ENCODE results near the gene TCAP. TPM values are rescaled to one million over a fixed set of nuclear protein-coding genes. Genes with fewer than 3 reads are reported as not detected.

Gene TCAP
- total RNA-seq, 1 donor from 2014 or later, result 5,825 TPM

DNA sequence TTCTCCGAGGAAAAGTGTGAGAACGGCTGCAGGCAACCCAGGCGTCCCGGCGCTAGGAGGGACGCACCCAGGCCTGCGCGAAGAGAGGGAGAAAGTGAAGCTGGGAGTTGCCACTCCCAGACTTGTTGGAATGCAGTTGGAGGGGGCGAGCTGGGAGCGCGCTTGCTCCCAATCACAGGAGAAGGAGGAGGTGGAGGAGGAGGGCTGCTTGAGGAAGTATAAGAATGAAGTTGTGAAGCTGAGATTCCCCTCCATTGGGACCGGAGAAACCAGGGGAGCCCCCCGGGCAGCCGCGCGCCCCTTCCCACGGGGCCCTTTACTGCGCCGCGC lies 34.6 kb downstream of the TCAP start, which contains the start of gene ERBB2:
TSS of gene ERBB2 (plus strand) at position 247 of the 330 bp plus-strand sequence. CDS start 175 bp downstream, outside the sequence.
- intact Hi-C loops (cut with micrococcal nuclease), result no loop called here
- H3K36me3 ChIP-seq, result no peaks in the 10 kb centered on the region
- H3K27me3 ChIP-seq (ENCODE audit: low read depth), result no peaks in the 10 kb centered on the region
- H3K4me3 ChIP-seq, result peak within 1 kb of the TSS; percentile 97
- peak; percentile 68 for DNase-seq
- H3K4me1 ChIP-seq, result peaks cover 58% of the 10 kb centered on the region
- H3K9me3 ChIP-seq (replicated peaks), result no peaks in the 10 kb centered on the region
- peak within 1 kb of the TSS; percentile 90 for H3K27ac ChIP-seq (replicated peaks)
- TF ChIP-seq, protein P1, sequence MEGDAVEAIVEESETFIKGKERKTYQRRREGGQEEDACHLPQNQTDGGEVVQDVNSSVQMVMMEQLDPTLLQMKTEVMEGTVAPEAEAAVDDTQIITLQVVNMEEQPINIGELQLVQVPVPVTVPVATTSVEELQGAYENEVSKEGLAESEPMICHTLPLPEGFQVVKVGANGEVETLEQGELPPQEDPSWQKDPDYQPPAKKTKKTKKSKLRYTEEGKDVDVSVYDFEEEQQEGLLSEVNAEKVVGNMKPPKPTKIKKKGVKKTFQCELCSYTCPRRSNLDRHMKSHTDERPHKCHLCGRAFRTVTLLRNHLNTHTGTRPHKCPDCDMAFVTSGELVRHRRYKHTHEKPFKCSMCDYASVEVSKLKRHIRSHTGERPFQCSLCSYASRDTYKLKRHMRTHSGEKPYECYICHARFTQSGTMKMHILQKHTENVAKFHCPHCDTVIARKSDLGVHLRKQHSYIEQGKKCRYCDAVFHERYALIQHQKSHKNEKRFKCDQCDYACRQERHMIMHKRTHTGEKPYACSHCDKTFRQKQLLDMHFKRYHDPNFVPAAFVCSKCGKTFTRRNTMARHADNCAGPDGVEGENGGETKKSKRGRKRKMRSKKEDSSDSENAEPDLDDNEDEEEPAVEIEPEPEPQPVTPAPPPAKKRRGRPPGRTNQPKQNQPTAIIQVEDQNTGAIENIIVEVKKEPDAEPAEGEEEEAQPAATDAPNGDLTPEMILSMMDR (IDR thresholded peaks at IDR 0.05; ENCODE audit: borderline replicate concordance), result no peak

DNA sequence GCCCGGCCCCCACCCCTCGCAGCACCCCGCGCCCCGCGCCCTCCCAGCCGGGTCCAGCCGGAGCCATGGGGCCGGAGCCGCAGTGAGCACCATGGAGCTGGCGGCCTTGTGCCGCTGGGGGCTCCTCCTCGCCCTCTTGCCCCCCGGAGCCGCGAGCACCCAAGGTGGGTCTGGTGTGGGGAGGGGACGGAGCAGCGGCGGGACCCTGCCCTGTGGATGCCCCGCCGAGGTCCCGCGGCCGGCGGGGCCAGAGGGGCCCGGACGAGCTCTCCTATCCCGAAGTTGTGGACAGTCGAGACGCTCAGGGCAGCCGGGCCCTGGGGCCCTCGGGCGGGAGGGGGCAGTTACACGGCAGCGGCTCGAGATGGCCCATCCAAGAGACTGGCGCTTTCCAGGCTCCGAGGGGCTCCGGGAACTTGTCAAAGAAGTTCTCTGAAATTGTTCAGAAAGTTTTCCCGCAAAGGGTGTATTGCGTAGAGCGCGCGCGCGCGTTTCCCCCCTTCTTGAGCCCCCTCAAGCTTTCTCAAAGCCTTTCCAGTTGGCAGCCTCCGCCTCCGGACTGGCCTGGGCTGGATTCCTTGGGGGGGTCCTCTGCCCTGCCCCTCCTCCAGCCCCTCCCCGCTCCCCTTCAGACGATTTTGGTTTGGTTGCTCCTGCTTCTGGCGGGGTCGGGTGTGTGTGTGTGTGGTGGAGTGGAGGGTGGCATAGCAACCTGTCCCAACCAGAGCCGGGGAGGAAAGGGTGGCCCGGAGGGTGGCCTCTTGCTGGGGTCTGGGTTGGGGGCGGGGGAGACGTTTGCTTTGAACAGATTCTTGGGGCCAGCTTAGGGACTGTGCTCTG lies 35.2 kb downstream of the TCAP start:
- H3K36me3 ChIP-seq, result no peaks in the 10 kb centered on the region
- H3K9me3 ChIP-seq (replicated peaks), result no peaks in the 10 kb centered on the region
- intact Hi-C loops (cut with micrococcal nuclease), result no loop called here
- no peaks in the 10 kb centered on the region for H3K27me3 ChIP-seq (ENCODE audit: low read depth)
- no peak for DNase-seq
- H3K4me1 ChIP-seq, result peaks cover 64% of the 10 kb centered on the region
- TF ChIP-seq, protein P1 (IDR thresholded peaks at IDR 0.05; ENCODE audit: borderline replicate concordance), result no peak
- peak overlapping the region; percentile 97 for H3K4me3 ChIP-seq
- H3K27ac ChIP-seq (replicated peaks), result peak overlapping the region; percentile 90

DNA sequence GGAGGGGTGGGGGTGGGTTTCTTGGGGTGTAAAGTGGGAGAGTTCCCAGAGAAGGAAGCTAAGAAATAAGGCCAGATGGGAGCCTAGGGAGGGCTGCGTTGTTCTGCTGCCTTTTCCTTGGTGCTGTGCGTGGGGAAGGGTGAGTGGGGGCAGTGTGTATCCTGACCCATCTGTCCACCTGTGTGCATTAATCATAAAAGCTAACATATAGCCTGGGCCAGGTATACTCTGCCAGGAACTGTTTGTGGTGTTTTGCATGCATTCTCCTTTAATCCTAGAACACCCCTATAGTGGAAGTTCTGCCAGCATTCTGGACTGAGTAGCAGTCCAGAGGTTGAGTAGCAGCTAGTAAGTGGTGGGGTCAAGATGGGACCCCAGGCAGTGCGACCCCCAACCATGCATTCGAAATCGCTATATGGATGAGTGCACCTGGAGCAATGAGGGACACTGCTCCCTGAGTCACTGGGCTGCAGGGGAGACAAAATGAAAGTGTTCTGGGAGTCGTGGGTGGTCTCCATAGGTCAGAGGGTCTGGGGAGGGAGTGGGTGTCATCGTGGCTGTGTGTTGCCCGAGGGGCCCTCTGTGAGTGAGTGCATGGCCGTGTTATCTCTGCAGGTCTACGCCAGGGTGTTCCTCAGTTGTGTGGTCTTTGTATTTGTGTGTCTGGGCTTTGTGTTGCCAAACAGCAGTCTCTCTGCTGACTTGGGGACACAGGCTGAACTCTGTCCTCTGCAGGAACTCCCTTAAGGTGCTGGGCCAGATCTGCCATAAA lies 36.0 kb downstream of the TCAP start:
- Histone ChIP-seq H3K4me1 (peaks cover 72% of the 10 kb centered on the region), H3K4me3 (peak overlapping the region; percentile 97), H3K36me3 (no peaks in the 10 kb centered on the region), H3K27me3 (ENCODE audit: low read depth) (no peaks in the 10 kb centered on the region), H3K27ac (replicated peaks) (peak overlapping the region; percentile 90), H3K9me3 (replicated peaks) (no peaks in the 10 kb centered on the region)
- TF ChIP-seq, protein P1 (IDR thresholded peaks at IDR 0.05; ENCODE audit: borderline replicate concordance), result no peak
- DNase-seq, result no peak
- intact Hi-C loops (cut with micrococcal nuclease), result no loop called here

DNA sequence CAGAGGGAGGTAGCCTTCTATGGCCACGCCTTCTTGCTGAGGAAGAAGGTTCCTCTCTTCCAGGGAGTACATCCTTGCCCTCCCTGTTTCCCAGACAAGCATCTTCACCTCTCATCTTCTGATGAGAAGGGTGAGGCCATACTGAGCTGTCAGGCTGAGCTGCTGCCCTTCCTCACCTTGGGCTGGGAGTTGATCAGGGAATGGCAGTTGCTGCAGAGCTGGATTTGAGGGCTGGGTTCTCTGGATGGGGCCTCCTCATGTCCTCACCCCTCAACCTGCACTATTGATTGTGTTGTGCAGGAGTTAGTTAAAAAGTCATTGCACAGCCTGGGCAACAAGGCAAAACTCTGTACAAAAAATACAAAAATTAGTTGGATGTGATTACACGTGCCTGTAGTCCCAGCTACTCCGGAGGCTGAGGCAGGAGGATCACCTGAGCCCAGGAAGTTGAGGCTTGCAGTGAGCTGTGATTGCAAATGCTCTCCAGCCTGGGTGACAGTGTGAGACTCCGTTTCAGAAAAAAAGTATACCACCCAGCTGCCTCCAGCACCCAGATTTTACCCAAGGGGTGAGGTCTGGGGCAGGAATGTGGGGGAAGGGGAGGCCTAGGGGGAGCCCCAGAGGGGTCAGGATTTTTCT lies 36.8 kb downstream of the TCAP start:
- intact Hi-C loops (cut with micrococcal nuclease), result no loop called here
- Histone ChIP-seq H3K9me3 (replicated peaks) (no peaks in the 10 kb centered on the region), H3K36me3 (peaks cover 1% of the 10 kb centered on the region), H3K4me1 (peaks cover 79% of the 10 kb centered on the region), H3K4me3 (peak overlapping the region; percentile 97), H3K27ac (replicated peaks) (peak overlapping the region; percentile 90), H3K27me3 (ENCODE audit: low read depth) (no peaks in the 10 kb centered on the region)
- no peak for DNase-seq
- TF ChIP-seq, protein P1 (IDR thresholded peaks at IDR 0.05; ENCODE audit: borderline replicate concordance), result no peak

Measured in left ventricle myocardium inferior (tissue), 1 donor.